Hematopoietic multipotent progenitor cell treated with erythropoietin and hydrocortisone succinate and interleukin-3 and kit ligand, for 4 days (in vitro differentiated cells): ENCODE measurements around the gene COBL.
"Not testable (repeated sequence)": the region's sequence is repeated elsewhere in the genome, so short reads cannot be mapped to it uniquely, and the experiment has no call there.

Source experiments
- DNase-seq: peaks from one replicate; pipeline ENCODE4 v3.0.0-alpha.2; 2015

COBL gene

GRCh38 chr7:51013861-51014511 is 302.6 kb downstream of the COBL start:
- DNase-seq, result no peak

DNA sequence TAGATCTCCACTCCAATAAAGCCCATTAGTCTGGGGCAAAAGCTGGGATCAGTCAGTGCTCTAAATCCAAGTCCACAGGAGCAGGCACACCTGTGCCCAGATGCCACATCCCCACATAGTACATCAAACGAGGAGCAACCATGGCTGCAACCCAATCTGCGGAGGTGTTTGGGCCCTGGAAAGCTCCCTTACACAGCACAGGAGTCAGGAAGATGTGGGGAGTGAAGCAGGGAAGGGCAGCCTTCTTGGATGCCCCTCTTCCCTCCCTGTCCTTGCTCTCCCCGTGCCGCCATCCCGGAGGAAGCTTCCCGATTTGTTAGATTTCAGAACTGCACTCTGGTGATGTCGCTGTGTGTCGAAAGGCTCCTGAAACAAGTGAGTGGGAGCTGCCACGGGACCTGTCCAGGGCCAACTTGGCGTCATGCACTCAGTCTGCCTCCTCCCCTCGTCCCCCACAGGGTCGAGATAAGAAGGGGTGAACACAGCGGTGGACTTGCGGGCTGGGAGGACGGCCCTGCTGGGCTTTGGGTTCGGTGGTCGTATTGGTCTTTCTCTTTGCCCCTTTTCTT is 303.3 kb downstream of the COBL start:
- DNase-seq, result no peak

DNA sequence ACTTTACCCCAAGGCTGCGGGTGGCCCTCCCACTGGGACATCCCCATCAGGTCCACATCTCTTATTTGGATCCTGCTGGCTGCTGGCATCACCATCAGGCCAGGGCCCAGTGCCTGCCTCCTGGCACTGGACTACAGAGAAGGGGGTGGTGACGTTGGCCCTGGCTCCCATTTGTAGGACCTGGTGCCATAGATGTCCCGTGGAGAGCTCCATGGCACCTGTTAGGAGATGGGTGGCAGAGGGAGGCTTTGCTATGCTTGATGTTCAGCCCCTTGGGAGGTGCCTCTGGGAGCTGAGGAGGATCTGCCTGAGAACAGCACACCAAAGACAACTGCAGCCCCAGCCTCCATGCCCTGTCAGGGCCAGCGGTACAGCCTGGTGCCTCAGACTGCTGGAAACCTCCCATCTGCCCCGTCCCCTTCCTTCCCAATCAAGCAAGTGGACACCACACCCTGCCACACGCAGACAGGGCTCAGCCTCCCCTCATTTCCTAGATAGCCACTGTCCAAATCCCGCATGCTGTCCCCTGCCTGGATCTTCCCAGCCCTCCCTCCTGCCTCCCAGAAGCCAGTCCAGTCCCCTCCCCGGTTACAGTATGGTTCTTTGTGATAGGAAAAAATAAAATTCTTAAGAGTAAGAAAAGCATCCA is 303.9 kb downstream of the COBL start:
- no peak for DNase-seq

- no peak for DNase-seq
These were observed 304.8 kb downstream of the COBL start for GRCh38 chr7:51011710-51012350.

GRCh38 chr7:51010534-51010933 is 306.1 kb downstream of the COBL start:
- DNase-seq, result no peak

DNA sequence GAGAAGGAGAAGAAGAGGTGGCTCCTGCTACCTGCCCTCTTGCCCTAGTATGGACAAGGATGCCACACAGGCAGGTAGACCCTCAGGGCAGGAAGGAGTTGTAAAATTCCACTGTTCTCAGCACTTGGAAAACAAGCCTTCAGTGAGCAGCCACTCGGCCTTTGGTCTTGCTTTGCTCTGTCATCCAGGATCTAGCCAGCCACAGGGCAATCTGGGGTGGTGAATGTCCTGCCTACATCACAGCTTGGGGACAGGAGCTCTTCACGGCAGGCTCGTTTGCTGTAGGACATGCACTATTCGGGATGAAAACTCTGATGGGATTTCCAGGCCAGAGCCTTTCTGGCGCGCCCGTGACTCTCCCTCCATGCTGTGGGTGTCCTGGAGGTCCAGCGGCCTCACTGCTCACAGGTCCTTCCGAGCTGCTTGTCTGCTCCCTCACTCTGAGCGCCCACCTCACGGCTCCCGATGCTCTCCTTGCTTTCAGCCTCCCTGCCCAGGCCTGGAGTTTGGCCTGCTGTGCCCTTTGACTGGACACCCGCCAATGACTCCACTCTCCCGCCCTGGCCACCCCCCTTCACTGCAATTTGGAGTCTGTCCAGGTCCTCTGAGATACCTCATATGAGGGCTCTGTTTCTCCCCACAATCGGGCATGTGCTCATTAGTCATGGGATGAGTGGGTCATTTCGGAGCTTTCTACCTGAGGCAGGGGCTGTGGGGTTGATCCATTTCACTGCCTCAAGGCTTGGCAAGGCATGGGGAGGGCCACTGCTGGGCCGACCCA is 306.7 kb downstream of the COBL start:
- DNase-seq, result no peak

DNA sequence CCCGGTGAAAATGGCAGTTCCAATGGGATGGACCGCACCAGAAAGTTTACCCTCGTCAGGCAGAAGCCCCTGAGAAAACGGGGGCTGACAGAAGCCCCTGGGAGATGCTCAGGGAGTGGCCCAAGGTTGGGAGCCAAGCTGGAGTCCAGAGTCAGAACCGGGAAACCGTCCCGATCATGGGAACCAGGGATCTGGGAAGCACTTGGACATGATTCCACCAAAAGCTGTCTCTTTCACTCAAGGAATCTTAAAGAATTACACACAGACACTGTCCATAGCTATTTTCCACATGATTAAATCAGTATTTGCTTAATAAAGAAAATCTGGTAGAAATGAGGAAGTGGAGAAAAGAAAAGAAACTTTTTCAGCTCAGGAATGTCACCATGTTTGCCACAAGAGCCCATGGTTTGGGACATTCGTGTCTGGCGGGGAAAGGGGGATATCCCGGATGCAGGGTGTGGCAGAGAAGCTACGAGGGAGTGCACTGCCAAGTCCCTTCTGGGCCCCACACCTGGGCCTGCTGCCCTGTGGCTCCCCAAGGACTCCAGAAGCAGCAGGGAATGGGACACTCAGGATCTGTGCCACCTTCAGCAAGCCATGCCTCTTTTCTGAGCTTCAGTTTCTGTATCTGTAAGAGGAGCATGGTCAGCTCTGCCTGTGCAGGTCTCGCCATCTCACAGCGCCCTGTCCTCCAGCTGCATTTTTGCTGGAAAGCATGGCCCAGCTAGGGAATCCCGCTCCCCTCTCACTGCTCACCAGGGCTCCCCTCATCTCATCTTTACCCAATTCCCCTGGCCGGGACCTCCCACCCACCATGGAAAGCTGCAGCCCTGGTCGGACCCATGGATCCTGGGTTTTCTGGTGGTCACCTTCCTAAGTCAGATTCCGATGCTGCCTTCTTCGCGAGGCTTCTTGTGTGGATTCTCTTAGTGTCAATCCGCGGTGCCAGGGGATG is 308.8 kb downstream of the COBL start:
- no peak for DNase-seq

- no peak for DNase-seq
These were observed 309.9 kb downstream of the COBL start for GRCh38 chr7:51006483-51007235.

GRCh38 chr7:51005074-51005473 is 311.5 kb downstream of the COBL start:
- DNase-seq, result no peak

GRCh38 chr7:51000956-51001355 is 315.7 kb downstream of the COBL start:
- peak; percentile 46 for DNase-seq

DNA sequence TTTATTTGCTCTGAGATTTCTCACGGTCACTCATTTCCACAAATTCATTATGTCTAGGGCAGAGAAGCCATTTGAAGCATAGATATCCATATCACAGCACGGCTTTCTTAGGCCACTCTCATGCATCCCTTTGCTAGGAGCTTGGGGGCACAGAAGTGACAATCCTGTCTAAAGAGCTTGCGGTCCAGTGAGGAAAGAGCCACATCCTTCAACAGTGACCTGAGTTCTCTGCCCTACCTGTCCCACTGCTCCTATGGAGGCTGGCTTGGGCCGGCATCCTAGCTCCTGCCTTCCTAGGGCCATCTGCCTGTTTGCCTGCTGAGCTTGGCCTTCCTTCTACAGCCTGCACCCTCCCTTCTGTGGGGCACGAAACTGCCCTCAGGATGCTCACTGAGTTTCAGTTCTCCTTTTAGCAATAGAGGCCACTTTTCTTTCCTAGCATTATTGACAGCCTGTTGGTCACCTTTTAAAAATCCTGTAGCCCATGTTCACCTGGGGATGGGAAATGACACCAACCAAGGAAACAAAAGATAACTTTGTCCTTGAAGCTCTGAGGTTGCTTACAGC is 321.8 kb downstream of the COBL start:
- DNase-seq, result no peak

DNA sequence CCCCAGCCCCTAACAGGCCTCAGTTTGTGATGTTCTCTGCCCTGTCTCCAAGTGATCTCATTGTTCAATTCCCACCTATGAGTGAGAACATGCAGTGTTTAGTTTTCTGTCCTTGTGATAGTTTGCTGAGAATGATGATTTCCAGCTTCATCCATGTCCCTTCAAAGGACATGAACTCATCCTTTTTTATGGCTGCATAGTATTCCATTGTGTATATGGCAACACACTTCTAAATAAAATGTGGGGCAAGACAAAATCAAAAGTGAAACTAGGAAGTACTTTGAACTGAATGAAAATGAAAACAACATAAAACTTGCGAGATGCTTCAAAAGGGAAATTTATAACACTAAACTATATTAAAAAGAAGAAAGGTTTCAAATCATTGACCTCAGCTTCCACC is 326.4 kb downstream of the COBL start:
- not testable (repeated sequence) for DNase-seq

- no peak for DNase-seq
These were observed 327.6 kb downstream of the COBL start for GRCh38 chr7:50988988-50989387.

DNA sequence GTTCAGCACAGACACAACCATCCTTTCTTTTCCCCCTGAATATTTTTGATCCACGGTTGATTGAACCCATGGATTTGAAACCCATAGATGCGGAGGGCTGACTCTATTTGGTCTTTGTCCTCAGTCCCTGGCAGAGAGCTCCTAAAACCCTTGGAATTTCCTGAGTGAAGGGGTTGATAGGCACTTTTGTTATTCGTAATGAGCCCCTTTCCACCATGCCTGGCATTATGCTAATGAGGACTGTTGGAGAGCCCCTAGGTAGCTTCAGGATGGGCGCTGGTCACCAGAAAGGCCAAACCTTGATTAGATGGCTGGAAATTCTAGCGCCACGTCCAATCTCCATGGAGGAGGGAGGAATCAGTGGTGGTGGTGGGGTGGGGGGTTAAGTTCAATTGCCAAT is 328.1 kb downstream of the COBL start:
- no peak for DNase-seq

- DNase-seq, result no peak
These were observed 331.5 kb downstream of the COBL start for GRCh38 chr7:50985096-50985495.

- DNase-seq, result no peak
These were observed 332.8 kb downstream of the COBL start for GRCh38 chr7:50983850-50984249.

DNA sequence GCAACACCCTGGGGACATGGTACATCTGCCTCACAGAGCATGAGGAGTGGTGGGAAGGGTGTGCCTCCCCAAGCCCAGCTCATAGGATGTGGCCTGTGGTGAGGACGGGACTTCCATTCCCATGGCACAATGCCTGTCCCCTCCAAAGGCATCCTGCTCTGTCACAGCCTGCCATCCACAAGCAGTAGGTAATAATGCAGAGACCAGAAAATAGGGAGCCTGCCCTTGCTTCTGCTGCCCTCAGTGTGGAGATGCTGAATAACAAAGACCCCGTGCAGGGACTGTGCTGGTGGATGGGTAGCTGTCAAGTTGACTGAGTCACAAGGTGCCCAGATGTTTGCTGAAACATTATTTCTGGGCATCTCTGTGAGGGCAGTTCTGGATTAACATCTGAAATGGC is 334.0 kb downstream of the COBL start:
- peak; percentile 30 for DNase-seq

DNA sequence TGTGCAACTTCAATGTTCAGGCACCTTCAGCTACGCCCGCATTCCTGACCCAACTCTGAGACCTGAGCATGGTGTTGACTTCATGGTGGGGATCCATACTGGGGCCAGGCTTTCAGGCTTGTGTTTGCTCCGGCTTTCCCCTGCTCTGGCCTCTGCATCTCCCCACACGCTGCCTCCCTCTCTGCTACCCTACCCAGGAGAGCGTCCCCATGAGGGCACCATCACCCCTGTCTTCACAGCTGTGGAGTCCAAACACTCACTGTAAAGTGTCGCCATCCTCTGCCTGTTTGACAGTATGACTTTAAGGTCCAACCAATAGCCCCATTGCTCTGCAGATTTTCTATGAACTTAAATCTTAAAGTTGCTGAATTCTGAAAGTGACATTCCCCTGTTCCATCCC is 334.9 kb downstream of the COBL start:
- DNase-seq, result no peak

- no peak for DNase-seq
These were observed 336.2 kb downstream of the COBL start for GRCh38 chr7:50980411-50980810.

DNA sequence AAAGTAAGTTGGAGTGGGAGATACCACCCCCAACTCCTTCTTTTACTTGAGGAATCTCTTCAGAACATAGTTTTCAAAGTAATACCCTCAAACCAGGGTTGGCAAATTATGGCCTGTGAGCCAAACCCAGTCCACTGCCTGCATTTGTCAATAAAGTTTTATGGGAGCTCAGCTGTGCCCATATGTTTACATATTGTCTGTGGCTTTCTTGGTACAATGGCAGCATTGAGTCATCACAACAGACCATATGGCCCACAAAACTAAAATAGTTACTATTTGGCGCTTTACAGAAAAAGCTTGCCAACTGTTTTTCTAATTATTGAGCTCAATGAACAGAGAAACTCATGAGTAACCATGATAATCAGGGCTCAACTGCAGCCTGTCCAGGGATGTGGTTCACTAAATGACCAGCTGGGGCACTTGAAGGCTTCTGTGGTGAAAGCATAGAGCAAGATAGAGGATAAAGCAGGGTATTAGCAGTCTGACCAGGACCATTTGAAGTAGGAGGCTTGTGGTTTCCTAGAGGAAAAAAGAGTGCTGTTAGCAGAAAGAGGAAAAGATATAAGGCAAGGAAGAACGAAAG is 337.9 kb downstream of the COBL start:
- DNase-seq, result peak; percentile 12

DNA sequence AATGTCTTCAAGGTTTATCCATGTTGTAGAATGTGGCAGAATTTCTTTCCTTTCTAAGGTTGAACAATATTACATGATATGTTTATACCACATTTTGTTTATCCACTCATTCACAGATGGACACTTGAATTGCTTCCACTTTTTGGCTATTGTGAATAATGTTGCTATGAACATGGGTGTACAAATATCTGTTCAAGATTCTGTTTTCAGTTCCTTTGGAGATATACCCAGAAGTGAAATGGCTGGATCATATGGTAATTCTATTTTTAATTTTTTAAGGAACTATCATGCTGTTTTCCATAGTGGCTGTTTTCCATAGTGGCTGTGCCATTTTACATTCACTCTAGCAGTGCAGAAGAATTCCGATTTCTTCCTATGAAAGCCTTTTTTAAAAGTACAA is 339.2 kb downstream of the COBL start:
- no peak for DNase-seq
